ENCODE data around the gene MCRS1. TPM values are rescaled to one million over a fixed set of nuclear protein-coding genes. Genes with fewer than 3 reads are reported as not detected.
A peak's percentile ranks its signal among the peaks of the same experiment; 100 is the strongest.
"Not testable (repeated sequence)": the region's sequence is repeated elsewhere in the genome, so short reads cannot be mapped to it uniquely, and the experiment has no call there.

The MCRS1 gene
- 59.7 and 67.1 TPM in 2 replicates for total RNA-seq

GRCh38 chr12:49567611-49568441 lies at the start of gene MCRS1:
Gene MCRS1 (minus strand): TSS chr12:49568142. CDS start chr12:49566731, 1,411 bp downstream.
- peak; percentile 74 for DNase-seq (ENCODE audit: extremely low read depth, low read depth, low spot score)

- no peak for DNase-seq (ENCODE audit: extremely low read depth, low read depth, low spot score)
Observed at GRCh38 chr12:49616533-49617219, 48.7 kb upstream of the MCRS1 start.

- DNase-seq (ENCODE audit: extremely low read depth, low read depth, low spot score) = no peak
Observed at GRCh38 chr12:49615725-49616124, 47.8 kb upstream of the MCRS1 start.

- DNase-seq (ENCODE audit: extremely low read depth, low read depth, low spot score) = no peak
Observed at GRCh38 chr12:49612210-49612609, 44.3 kb upstream of the MCRS1 start.

- DNase-seq (ENCODE audit: extremely low read depth, low read depth, low spot score) = not testable (repeated sequence)
Observed at GRCh38 chr12:49610785-49611184, 42.8 kb upstream of the MCRS1 start.

GRCh38 chr12:49609875-49610154 lies 41.9 kb upstream of the MCRS1 start:
- DNase-seq (ENCODE audit: extremely low read depth, low read depth, low spot score) = no peak

GRCh38 chr12:49609059-49609874 lies 41.3 kb upstream of the MCRS1 start:
- DNase-seq (ENCODE audit: extremely low read depth, low read depth, low spot score) = no peak

- DNase-seq (ENCODE audit: extremely low read depth, low read depth, low spot score) = not testable (repeated sequence)
Observed at GRCh38 chr12:49605539-49605938, 37.6 kb upstream of the MCRS1 start, which contains the start of gene FAM186B. Gene FAM186B (minus strand): TSS chr12:49605639. CDS start chr12:49605477, 162 bp downstream.

- DNase-seq (ENCODE audit: extremely low read depth, low read depth, low spot score) = no peak
Observed at GRCh38 chr12:49604856-49605255, 36.9 kb upstream of the MCRS1 start.

GRCh38 chr12:49603721-49604120 lies 35.8 kb upstream of the MCRS1 start:
- no peak for DNase-seq (ENCODE audit: extremely low read depth, low read depth, low spot score)

GRCh38 chr12:49599961-49600360 lies 32.0 kb upstream of the MCRS1 start:
- DNase-seq (ENCODE audit: extremely low read depth, low read depth, low spot score) = no peak

- no peak for DNase-seq (ENCODE audit: extremely low read depth, low read depth, low spot score)
Observed at GRCh38 chr12:49598527-49598926, 30.6 kb upstream of the MCRS1 start.

GRCh38 chr12:49588721-49589516 lies 21.0 kb upstream of the MCRS1 start:
- DNase-seq (ENCODE audit: extremely low read depth, low read depth, low spot score) = no peak

GRCh38 chr12:49588281-49588680 lies 20.3 kb upstream of the MCRS1 start:
- DNase-seq (ENCODE audit: extremely low read depth, low read depth, low spot score) = no peak

- no peak for DNase-seq (ENCODE audit: extremely low read depth, low read depth, low spot score)
Observed at GRCh38 chr12:49587174-49587908, 19.4 kb upstream of the MCRS1 start.

- no peak for DNase-seq (ENCODE audit: extremely low read depth, low read depth, low spot score)
Observed at GRCh38 chr12:49585477-49586459, 17.8 kb upstream of the MCRS1 start.

- DNase-seq (ENCODE audit: extremely low read depth, low read depth, low spot score) = no peak
Observed at GRCh38 chr12:49584591-49584990, 16.6 kb upstream of the MCRS1 start.

- DNase-seq (ENCODE audit: extremely low read depth, low read depth, low spot score) = no peak
Observed at GRCh38 chr12:49583366-49584094, 15.6 kb upstream of the MCRS1 start.

Data from glomerular endothelial cell (primary cell).